Activated T-cell treated with anti-CD3 and anti-CD28 coated beads for 4 hours (primary cell): ENCODE results near the gene PTPRN2.
"Not testable (repeated sequence)": the region's sequence is repeated elsewhere in the genome, so short reads cannot be mapped to it uniquely, and the experiment has no call there.

Experiments used
- DNase-seq: peaks from one replicate; pipeline ENCODE4 v3.0.0-alpha.2; 2020

PTPRN2 gene

GRCh38 chr7:157569967-157570366 is 1017.7 kb downstream of the PTPRN2 start:
- no peak for DNase-seq

GRCh38 chr7:157568770-157569584 is 1018.6 kb downstream of the PTPRN2 start:
- DNase-seq = peak; percentile 14

- no peak for DNase-seq
Measured at GRCh38 chr7:157568106-157568769, 1019.4 kb downstream of the PTPRN2 start.

DNA sequence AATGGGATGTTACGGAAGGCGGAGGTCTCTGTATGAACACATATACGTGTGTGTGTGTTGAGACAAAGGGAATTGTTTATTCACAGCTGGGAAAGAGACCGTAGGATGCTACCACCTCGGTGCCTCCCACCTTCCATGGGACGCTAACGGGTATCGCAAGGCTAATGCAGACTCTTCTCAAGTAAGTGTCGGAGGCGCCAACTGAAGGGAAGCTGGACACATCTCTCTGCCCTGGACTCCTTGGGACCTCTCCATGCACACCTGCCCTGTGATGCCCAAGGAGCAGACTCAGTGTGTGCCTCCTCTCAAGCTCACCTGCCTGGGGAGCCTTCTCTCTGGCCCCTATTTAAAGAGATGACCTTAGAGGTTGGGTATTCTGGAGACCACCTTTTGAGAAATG is 1020.0 kb downstream of the PTPRN2 start:
- DNase-seq = no peak

DNA sequence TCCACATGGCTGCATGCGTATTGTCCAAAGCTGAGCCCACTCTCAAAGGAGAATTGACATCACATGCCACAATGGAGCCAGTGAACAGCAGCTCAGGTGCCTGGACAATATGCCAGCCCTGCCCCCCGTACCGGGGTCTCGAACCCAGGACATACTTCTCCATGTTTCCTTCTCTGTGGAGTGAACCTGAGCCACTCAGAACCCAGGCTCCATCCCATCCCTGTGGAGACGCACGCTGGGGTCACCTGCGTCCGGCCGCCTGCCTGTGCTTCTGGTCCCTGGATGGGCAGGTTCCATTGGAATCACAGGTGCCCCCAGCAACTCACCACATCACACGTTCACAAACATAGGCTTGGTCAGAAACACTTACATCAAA is 1021.0 kb downstream of the PTPRN2 start:
- DNase-seq = no peak

DNA sequence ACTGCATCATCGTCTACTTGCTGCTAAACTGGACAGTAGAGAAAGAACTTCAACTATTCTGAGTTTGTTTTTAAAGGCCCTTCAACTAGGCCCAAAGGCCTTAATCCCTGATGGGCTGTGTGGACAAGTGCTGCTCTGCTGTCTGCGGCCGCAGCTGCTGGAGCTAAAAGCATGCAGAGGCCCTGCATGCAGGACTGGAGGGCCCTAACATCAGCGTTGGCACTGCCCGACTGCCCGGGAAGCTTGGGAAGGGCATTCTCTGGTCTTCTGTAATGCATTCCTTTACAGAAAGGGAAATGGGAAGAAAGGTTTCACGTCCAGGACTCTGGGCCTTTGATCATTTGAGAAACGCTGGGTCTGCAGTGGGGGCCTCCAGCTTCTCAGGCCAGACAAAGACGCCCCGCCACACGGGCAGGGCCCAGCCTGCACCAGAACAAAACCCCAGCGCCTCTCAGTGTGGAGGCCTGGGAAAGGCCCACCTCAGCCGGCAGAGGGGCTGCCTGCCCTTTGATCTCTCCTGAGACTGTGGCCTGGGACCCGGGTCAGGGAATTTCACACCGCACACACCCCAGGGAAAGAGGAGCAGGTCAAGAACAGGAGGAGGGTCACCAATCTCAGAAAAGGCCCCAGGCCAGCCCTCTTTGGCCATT is 1021.5 kb downstream of the PTPRN2 start:
- DNase-seq = no peak

- no peak for DNase-seq
Measured at GRCh38 chr7:157565201-157565626, 1022.4 kb downstream of the PTPRN2 start.

DNA sequence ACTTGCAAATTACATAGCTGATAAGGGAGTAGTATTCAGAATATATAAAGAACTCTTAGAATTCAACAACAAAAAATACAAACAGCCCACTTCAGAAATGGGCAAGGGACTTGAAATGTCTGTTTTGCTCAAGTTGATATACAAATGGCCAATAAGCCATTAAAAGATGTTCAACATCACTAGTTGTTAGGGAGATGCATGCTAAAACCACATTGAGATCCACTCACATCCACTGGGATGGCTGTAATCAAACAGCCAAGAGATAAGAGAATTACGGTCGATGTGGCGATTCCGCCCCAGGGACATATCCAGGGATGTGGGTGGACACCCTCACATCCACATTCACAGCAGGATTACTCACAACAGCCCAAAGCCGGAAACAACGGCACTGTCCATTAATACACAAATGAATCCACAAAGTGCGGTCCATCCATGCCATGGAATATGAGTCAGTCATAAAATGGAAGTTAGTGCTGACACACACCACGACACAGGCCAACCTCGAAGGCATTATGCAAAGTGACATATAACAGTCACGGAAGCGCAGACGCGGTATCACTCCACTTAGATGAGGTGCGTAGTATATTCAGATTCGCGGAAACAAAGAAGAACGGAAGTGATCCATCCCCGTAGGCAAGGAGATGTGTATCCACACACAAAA is 1023.0 kb downstream of the PTPRN2 start:
- no peak for DNase-seq

DNA sequence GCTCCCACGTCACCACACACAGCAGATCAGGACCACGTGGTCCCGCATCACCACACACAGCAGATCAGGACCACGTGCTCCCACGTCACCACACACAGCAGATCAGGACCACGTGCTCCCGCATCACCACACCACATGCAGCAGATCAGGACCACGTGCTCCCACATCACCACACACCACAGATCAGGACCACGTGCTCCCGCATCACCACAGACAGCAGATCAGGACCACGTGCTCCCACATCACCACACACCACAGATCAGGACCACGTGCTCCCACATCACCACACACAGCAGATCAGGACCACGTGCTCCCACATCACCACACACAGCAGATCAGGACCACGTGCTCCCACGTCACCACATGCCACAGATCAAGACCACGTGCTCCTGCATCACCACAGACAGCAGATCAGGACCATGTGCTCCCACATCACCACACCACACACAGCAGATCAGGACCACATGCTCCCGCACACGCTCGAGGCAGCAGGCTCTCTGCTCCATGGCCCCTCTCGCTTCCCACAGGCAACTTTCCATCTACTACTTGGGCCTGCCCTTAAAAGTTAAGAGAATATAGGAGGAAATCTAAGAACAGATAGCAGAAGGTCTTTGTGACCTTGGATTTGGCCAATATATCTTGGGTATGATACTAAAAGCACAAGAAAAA is 1024.0 kb downstream of the PTPRN2 start:
- DNase-seq = not testable (repeated sequence)

DNA sequence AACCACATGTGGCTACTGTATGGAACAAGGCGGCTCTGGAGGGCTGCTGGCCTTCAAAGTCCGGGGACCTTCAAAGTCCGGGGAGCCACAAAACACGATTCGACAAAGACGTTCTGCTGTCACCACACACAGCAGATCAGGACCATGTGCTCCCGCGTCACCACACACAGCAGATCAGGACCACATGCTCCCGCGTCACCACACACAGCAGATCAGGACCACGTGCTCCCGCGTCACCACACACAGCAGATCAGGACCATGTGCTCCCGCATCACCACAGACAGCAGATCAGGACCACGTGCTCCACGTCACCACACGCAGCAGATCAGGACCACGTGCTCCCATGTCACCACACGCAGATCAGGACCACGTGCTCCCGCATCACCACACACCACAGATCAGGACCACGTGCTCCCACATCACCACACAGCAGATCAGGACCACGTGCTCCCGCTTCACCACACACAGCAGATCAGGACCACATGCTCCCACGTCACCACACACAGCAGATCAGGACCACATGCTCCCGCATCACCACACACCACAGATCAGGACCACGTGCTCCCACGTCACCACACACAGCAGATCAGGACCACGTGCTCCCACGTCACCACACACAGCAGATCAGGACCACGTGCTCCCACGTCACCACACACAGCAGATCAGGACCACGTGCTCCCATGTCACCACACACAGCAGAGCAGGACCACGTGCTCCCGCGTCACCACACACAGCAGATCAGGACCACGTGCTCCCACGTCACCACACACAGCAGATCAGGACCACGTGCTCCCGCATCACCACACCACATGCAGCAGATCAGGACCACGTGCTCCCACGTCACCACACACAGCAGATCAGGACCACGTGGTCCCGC is 1024.9 kb downstream of the PTPRN2 start:
- DNase-seq = not testable (repeated sequence)

DNA sequence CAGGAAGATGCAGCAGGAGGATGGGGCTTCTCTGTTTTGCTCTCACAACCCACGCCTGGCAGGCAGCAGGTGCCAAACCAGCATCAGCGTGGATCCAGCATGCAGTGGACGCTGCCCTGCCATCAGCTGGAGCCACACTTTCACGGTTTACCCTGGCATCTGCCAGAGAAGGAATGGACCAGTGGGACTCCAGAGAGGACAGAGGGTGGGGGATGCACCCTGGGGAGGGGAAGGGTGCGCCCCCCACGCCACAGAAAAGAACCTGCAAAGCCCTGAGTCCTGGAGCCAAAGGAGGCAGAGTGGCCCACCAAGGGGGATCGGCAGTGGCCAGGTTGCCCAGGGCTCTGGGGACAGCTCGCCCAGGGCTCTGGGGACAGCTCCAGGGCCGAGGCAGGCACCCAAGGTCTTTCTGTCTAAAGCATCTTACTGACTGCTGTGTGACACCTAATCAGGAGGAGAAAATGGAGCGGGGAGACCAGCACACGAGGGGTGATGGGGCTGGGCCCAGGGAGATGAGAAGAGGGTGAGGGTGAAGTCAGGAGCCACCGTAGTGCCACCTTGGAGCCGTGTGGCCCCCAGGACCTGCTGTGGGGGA is 1025.7 kb downstream of the PTPRN2 start:
- DNase-seq = no peak

DNA sequence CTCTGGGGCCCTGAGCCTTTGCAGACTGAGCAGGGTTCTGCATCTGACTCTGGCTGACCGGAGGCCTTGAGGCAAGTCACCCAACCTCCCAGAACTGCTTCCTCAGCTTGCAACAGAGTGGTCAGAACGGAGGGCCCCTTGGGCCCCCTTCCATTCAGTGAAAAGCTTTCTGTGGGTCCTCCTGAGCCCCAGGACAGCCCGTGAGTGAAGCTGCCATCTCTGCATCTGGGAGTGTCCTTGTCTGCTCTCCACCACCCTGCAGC is 1026.2 kb downstream of the PTPRN2 start:
- DNase-seq = no peak

DNA sequence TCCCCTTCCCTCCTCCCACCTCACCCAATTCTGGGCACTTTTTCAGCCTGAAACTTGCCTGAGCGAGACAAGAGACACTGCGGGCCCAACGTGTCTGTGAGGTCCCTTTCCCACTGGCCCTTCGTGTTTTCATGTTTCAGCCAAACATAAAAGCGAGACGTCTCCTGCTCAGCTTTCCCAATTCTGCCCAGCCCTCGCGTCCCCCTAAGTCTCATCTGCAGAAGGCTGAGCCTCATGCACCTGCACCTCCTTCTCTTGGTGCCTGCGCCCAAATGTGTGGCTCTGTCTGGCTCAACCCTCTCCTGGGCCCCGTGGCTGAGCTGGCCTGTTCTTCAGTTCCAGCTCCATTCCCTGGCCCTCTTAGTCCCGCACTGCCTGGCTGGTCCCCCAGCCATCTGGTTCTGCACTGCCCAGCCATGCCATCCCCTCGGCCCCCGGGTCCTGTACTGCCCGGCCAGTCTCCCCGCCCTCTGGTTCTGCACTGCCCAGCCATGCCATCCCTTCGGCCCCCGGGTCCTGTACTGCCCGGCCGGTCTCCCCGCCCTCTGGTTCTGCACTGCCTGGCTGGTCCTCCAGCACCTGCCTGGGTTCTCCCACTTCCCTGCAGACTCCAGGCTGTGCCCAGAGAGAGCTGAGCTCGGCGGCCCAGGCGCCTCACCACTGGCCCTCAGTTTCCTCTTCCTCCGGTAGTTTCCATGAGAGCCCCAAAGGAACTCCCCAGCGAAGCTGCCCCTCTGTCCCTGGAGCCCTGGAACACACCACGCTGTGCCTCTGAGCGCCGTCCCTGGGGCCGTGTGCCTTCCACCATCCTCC is 1026.7 kb downstream of the PTPRN2 start:
- DNase-seq = no peak

DNA sequence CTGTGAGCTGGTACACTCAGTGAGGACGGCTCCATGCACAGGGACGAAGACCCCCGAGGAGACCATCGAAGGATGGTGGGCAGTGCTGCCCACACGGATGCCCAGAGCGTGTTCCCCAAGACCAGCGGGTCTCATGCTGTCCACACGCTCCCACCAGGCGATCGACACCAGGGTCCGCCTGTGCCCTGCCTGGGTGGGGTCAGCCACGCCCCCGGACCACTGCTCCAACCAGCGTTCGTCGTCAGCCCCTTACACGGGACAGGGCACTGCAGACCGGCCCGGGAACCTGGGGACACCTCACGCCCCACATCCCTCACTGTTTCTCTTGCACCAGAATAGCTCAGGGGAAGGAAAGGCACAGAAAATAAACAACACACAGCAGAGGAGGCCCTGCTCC is 1027.4 kb downstream of the PTPRN2 start:
- DNase-seq = no peak

GRCh38 chr7:157559596-157560257 is 1027.9 kb downstream of the PTPRN2 start:
- no peak for DNase-seq

- no peak for DNase-seq
Measured at GRCh38 chr7:157558875-157559595, 1028.6 kb downstream of the PTPRN2 start.

DNA sequence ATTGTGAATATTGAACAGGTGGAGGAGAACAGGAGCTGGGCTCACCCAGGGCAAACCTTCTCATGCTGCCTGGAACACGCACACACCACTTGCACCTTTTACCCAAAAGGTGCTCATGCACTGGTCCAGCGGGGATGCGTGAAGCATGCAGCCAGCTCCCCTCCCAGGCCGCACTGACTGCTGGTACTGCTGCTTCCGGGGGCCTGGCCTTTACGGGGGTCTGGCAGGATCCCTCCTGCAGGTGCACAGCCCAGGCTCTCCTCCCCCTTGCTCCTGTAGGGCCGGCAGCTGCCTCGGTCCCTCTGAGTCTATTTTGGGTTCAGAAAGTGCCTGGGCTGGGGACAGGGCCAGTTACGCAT is 1029.1 kb downstream of the PTPRN2 start:
- DNase-seq = no peak

- no peak for DNase-seq
Measured at GRCh38 chr7:157558061-157558460, 1029.6 kb downstream of the PTPRN2 start.

GRCh38 chr7:157557263-157557662 is 1030.4 kb downstream of the PTPRN2 start:
- DNase-seq = no peak

DNA sequence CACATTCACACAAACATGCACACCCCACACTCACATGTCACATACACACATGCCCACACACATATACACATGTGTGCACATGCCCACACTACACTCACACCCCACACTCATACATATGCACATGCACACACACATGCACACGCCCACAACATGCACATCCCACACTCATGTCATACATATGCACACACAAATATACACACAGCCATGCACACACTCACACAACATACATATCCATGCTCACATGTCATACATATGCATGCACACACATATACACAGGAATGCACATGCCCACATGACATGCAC is 1031.0 kb downstream of the PTPRN2 start:
- no peak for DNase-seq
